GM12875 (cell line): ENCODE data around the gene TCF7.

Source experiments
- H3K4me3 ChIP-seq: one replicate; pipeline ENCODE4 v1.5.1; 2011; ENCODE audit warnings: low read depth, low read length, control low read depth
- TF ChIP-seq, protein P1 (sequence below): IDR thresholded peaks from 2 replicates; pipeline ENCODE4 v1.5.1; 2011; ENCODE audit warnings: low read depth, mild to moderate bottlenecking, control low read depth, inconsistent platforms, low read length, moderate library complexity, borderline replicate concordance; ENCODE audit not compliant: insufficient read depth

TCF7 gene

DNA sequence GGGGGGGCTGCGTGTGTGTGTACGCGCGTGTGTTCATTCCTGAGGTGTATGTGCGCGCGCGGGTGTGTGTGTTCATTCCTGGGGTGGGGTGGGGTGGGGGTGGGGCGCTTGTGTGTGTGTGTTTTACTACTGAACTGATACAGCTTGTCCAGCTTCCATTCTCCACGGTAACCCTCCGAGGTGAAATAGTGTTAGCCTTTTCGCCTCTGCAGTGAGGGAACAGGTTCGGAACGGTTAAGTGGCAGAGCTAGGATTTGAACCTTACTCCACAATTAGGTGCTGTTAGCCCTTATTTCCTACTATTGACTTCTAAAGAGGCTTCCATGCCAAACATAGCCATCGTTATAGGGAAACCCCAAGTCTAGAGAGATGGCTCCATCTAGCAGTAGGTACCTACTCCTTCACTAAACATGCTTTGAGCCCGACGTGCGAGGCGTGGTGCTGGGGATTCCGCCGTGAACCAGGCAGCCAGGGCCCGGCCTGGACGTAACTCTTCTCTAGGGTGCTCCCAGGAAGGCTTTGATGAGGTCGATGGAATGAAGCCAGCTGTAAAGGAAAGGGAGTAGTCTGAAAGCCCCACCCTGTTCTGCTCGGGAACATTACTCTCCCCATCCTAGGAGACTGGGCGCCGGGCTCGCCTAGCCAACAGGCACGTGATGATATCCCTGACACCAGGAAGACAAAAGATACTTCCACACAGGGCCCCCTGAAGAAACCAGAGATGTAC is 63.1 kb downstream of the TCF7 start:
- H3K4me3 ChIP-seq, result peak overlapping the region; percentile 91
- TF ChIP-seq, protein P1, sequence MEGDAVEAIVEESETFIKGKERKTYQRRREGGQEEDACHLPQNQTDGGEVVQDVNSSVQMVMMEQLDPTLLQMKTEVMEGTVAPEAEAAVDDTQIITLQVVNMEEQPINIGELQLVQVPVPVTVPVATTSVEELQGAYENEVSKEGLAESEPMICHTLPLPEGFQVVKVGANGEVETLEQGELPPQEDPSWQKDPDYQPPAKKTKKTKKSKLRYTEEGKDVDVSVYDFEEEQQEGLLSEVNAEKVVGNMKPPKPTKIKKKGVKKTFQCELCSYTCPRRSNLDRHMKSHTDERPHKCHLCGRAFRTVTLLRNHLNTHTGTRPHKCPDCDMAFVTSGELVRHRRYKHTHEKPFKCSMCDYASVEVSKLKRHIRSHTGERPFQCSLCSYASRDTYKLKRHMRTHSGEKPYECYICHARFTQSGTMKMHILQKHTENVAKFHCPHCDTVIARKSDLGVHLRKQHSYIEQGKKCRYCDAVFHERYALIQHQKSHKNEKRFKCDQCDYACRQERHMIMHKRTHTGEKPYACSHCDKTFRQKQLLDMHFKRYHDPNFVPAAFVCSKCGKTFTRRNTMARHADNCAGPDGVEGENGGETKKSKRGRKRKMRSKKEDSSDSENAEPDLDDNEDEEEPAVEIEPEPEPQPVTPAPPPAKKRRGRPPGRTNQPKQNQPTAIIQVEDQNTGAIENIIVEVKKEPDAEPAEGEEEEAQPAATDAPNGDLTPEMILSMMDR, result no peak

DNA sequence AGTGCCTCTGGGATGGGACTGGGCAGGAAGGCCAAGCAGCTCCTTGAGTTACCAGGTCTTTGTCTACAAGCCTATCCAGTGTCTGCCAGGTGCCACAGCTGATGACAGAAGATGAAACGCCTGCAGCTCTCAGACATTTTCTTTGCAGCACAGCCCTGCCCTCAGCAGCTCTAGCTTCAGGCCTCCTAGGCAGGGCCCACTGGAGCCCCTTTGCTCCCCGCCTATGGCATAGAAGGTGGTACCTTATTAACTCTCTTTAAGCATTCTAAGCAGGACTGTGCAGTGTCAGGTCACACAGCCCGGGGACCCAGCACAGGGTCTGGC is 63.6 kb downstream of the TCF7 start:
- H3K4me3 ChIP-seq, result no peak overlapping the region
- TF ChIP-seq, protein P1, result no peak

DNA sequence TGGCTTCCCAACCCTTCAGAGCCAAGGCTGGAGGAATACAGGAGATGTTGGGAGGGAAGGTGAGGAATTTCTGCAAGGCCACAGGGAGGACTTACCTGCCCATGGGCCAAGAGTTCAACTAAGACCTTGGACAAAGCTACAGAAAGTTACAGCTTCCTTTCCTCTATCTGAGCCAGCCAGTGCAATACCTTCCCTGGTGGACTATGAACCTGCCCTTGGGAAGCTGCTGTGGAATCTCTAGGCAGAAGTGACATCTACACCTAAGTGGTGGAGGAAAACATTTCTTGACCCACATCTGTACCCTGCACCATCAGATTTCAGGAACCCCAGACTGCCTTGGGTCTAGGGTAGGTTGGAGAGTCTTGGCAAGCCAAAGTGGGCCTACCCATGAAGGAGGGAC is 69.0 kb downstream of the TCF7 start:
- TF ChIP-seq, protein P1, result no peak

DNA sequence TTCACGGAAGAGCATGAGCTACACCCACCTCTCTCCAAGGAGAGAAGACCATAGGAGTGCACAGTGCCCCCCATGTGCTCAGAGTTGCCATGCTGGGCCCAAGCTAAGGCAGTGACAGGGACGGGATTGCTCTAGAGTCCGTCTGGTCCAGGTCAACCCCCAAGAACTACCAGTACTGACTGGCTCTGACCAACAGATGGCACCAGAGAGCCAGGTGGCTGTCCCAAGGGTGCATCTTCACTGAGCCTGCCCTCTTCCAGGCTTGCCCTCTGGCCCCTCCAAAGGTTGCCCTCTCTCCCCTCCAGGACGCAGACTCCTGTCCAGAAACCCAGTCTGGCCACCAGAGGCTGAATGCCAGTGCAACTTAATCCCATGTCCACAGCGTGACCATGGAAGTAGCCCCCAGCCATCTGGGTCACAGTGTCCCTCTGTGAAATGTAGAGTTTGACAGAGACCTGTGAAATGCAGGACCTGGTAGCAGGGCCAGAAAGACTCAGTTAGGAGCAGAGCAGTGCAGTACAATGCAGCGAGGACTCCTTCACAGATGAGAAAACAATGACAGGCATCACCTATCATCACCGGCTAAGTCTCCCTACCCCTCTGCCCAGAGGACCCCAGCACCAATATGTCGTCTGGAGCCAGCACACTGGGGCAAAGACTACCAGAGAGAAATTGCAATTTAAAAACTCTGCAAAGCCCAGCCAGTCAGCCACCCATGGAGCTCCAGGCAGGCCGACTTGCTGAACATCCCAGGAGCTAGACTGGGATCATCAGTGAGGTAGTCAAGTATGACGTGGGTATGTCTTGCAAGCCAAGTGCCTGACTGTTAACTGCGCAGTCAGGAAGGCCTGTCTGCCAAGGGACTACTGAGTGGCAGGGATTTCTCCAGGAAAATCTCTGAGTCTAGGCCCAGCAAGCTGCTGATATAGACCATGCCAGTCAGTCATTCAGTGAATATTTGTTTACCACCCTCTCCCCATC is 70.0 kb downstream of the TCF7 start:
- TF ChIP-seq, protein P1, result peak; percentile 95

More for the DNA sequence above, 69.0 kb downstream of the TCF7 start:
- no peak overlapping the region for H3K4me3 ChIP-seq

DNA sequence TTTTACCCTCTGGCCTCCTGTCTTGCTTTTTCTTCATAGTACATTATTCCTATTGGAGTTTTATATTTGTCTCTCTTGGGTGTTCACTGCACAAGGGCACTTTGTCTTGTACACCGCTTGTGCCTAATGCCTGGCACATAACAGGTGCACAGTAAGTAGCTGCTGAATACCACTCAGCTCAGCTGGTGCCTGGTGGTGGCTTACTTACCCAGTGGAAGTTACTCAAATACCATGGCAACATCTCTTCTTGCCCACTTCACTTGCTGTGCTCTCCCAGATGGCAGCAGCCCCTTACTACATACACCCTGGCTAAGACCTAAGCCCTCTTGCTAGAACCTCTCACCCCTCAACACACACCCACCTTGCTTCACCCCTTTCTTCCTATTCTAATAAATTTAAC is 73.6 kb downstream of the TCF7 start:
- TF ChIP-seq, protein P1, result no peak

More for the DNA sequence above, 70.0 kb downstream of the TCF7 start:
- H3K4me3 ChIP-seq, result no peak overlapping the region

DNA sequence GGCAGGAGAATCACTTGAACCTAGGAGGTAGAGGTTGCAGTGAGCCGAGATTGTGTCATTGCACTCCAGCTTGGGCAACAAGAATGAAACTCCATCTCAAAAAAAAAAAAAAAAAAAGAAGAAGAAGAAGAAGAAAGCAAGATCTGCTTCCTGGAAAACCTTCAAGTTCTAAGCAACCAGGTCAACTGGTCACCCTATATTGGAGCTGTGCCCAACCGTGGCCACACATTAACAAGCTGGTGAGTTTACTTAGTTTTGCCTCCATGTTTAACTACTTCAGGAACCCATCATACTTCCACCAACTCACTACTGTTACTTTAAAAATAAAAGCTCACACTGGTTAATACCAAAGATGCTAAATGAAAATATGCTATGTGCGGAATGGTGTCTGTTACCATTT is 74.5 kb downstream of the TCF7 start:
- H3K4me3 ChIP-seq, result no peak overlapping the region
- TF ChIP-seq, protein P1, result no peak

More for the DNA sequence above, 73.6 kb downstream of the TCF7 start:
- no peak overlapping the region for H3K4me3 ChIP-seq

DNA sequence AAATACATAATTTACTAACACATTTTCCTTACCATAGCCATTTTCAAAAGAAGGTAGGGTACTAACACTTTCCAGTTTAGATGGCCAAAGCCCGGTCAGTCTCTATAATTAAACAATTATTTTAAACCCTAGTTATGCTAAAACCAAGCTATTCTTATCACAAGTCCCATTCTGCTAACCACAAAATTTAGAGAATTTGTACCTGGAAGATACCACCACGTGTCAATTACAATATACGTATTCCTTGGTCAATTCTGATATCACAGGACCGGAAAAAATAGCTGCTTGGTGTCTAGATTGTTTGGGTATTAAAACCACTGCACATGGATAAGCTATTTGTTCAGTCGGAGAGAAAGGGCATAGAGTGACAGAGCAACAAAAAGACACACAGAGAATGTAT is 81.2 kb downstream of the TCF7 start:
- TF ChIP-seq, protein P1, result no peak
- H3K4me3 ChIP-seq, result no peak overlapping the region
